ENCODE data around the gene ZNF576. TPM values are rescaled to one million over a fixed set of nuclear protein-coding genes. Genes with fewer than 3 reads are reported as not detected.

The ZNF576 gene
- total and polyA plus RNA-seq, 2 of the 4 experiments (the other 2 are of a cell fraction), result 13.8 to 19.5 TPM

- ATAC-seq (ENCODE audit: low read depth) (peak; percentile 97), DNase-seq (peak; percentile 88)
- Histone ChIP-seq H3K27ac (ENCODE audit: insufficient read depth, low read length) (peak within 1 kb of the TSS; percentile 77), H2BK20ac (ENCODE audit: low read depth, low read length) (no peak within 1 kb of the TSS), H3K18ac (ENCODE audit: low read depth, low read length) (peak within 1 kb of the TSS; percentile 21), H2BK15ac (ENCODE audit: low read depth, low read length) (peak within 1 kb of the TSS; percentile 55; the same call in 1 of the 3 replicates), H3K9me3 (ENCODE audit: control insufficient read depth, insufficient read depth, low read length) (no peaks in the 10 kb centered on the region), H4K20me1 (ENCODE audit: insufficient read depth, low read length) (no peaks in the 10 kb centered on the region), H3K23ac (ENCODE audit: low read depth, low read length) (peak within 1 kb of the TSS; percentile 65), H3K56ac (ENCODE audit: extremely low read depth, insufficient read depth, low read length) (peak within 1 kb of the TSS; percentile 58), H3K4me2 (ENCODE audit: low read depth, low read length) (peak within 1 kb of the TSS; percentile 97), H3K36me3 (ENCODE audit: control insufficient read depth, insufficient read depth, low read length) (no peaks in the 10 kb centered on the region), H3K27me3 (ENCODE audit: control insufficient read depth, insufficient read depth, low read length) (no peaks in the 10 kb centered on the region), H2AK5ac (ENCODE audit: low read depth, low read length) (peak within 1 kb of the TSS; percentile 78), H3K14ac (replicated peaks; ENCODE audit: low read depth, low read length) (peak within 1 kb of the TSS; percentile 95), H2BK120ac (ENCODE audit: low read depth, low read length) (peak within 1 kb of the TSS; percentile 35), H3K4ac (ENCODE audit: low read depth, low read length) (peak within 1 kb of the TSS; percentile 97), H2BK5ac (ENCODE audit: low read depth, low read length, poor library complexity, severe bottlenecking) (peak within 1 kb of the TSS; percentile 68), H4K8ac (ENCODE audit: low read depth in 2 of 2, low read length in 2 of 2) (peak within 1 kb of the TSS; percentile 99), H2AFZ (replicated peaks; ENCODE audit: low read length, poor library complexity) (peak within 1 kb of the TSS; percentile 99), H3K9me1 (ENCODE audit: insufficient read depth, low read length) (peaks cover 7% of the 10 kb centered on the region), H3K79me1 (ENCODE audit: low read depth in 1 of 2, low read length in 2 of 2) (peaks cover 33 to 57% of the 10 kb centered on the region in 2 experiments), H3K9ac (ENCODE audit: low read depth, low read length) (peak within 1 kb of the TSS; percentile 82), H2AK9ac (replicated peaks; ENCODE audit: low read depth, low read length, poor library complexity) (peak within 1 kb of the TSS; percentile 96), H3K4me1 (ENCODE audit: control insufficient read depth, insufficient read depth, low read length) (peaks cover 6% of the 10 kb centered on the region), H3K4me3 (ENCODE audit: insufficient read depth, low read depth, low read length) (peak within 1 kb of the TSS; percentile 66), H4K5ac (ENCODE audit: low read depth, low read length) (peak within 1 kb of the TSS; percentile 84), H4K91ac (ENCODE audit: insufficient read depth, low read depth, low read length) (peak within 1 kb of the TSS; percentile 92)
- POLR2A ChIA-PET (ENCODE audit: unreplicated experiment), result no interaction called here
- TF ChIP-seq MAZ (IDR thresholded peaks at IDR 0.05; ENCODE audit: borderline replicate concordance, low read depth, low read length), result peak; percentile 82; the same call in 1 of the 2 replicates
- TF ChIP-seq MAFK (IDR thresholded peaks at IDR 0.05; ENCODE audit: low read depth, low read length), result no peak
- TF ChIP-seq BHLHE40 (IDR thresholded peaks at IDR 0.05; ENCODE audit: low read depth, low read length), result peak; percentile 67; the same call in 1 of the 2 replicates
- 0 out of 2 replicates have a peak, but pooled peaks have one; percentile 7 for TF ChIP-seq FOS (IDR thresholded peaks at IDR 0.05; ENCODE audit: low read depth, low read length)
- TF ChIP-seq POLR2A (IDR thresholded peaks at IDR 0.05; ENCODE audit: low read depth, low read length), result peak; percentile 76
- TF ChIP-seq RCOR1 (IDR thresholded peaks at IDR 0.05; ENCODE audit: insufficient replicate concordance, low read length), result peak; percentile 28
- TF ChIP-seq SMC3 (IDR thresholded peaks at IDR 0.05; ENCODE audit: low read depth, low read length), result no peak
- WGBS, 2 experiments (ENCODE audit: extremely low coverage in 2 of 2, insufficient read length in 1 of 2), result 1% methylated on average over 44 of the region's 81 CpGs; no CpG with 5 or more reads in 1 of the 2 experiments
- no TSS peak for BruUV-seq (replicated peaks)
- in situ Hi-C loops (cut with MboI; ENCODE audit: low sequenced_read_pairs) (no loop called here), dilution Hi-C loops (cut with HindIII; ENCODE audit: low sequenced_read_pairs, unreplicated experiment) (no loop called here), intact Hi-C loops (cut with micrococcal nuclease) (no loop called here)
- CTCF ChIA-PET, result no interaction called here
Observed at GRCh38 chr19:43619262-43620060, 23.1 kb downstream of the ZNF576 start, which contains the start of gene ZNF428. ZNF428 (minus strand) TSS chr19:43619629; CDS start chr19:43614304, 5,325 bp downstream.

Measured in IMR-90 (cell line).